Hepatic stellate cell (primary cell): ENCODE data around the gene MRM3.
"Not testable (repeated sequence)": the region's sequence is repeated elsewhere in the genome, so short reads cannot be mapped to it uniquely, and the experiment has no call there.

Source experiments
- DNase-seq: peaks from one replicate; pipeline ENCODE4 v3.0.0; 2011; ENCODE audit warnings: low spot score

Gene MRM3, protein sequence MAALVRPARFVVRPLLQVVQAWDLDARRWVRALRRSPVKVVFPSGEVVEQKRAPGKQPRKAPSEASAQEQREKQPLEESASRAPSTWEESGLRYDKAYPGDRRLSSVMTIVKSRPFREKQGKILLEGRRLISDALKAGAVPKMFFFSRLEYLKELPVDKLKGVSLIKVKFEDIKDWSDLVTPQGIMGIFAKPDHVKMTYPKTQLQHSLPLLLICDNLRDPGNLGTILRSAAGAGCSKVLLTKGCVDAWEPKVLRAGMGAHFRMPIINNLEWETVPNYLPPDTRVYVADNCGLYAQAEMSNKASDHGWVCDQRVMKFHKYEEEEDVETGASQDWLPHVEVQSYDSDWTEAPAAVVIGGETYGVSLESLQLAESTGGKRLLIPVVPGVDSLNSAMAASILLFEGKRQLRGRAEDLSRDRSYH

GRCh38 chr17:781805-782731 is at the start of gene MRM3, which contains the start of gene GLOD4:
MRM3 (plus strand) TSS chr17:782353; CDS start chr17:782379, 26 bp downstream.
GLOD4 (minus strand) TSS chr17:782280; CDS start chr17:782255, 25 bp downstream.
- DNase-seq, result peak; percentile 97

DNA sequence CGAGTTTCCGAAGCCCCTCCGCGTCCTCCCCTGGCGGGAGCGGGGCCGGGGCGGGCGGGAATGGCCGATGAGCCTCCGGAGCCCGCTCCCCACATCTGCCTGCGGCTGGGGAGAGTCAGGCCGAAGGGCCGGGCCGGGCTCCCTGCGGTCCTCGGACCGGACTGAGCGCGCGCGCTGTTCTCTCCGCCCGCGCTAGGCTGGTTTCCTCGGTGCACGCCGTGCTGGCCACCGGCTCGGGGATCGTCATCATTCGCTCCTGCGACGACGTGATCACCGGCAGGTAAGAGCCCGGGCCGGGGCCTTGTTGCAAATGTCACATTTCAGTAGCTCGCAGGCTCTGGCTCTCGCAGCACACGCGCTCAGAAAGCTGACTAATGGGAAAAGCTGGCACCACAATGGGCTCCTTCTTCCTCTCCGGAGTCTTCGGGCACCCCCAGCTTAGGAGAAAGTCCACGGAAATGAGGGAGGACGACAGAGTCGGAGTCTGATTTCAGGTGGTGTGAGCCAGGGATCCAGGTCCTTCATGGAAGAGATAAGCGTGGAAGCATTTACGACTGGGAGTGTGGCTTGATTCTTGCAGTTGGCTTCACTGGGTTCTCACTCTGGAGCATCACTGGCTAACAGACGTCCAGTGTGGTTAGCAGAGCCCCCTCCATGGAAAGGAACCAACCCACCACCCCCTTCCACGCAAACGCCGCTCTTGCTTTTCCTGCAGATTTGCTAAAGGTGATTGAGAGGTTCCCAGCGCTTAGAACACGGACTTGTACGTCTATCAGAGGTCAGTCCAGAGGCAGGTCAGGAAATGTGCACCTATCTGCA is 49.0 kb upstream of the MRM3 start:
- peak; percentile 48 for DNase-seq

GRCh38 chr17:733743-734142 is 48.4 kb upstream of the MRM3 start:
- no peak for DNase-seq

DNA sequence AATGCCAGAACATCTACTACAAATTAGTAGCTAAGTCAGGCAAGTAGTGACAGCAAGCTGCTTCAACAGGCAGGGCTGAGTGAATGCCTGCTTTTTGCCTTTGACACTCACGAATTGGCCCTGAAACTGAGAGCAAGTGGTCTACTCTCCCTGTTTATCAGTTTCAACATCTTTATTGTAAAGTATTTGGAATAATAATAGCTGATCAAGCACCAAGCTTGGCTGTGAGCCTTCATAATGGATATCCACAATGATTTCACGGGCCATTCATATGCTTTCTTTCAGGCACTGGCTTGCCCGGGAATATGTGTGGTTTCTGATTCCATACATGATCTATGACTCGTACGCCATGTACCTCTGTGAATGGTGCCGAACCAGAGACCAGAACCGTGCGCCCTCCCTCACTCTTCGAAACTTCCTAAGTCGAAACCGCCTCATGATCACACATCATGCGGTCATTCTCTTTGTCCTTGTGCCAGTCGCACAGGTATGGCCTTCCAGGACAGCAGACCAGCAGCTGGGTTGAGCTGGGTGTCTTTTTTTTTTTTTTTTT is 44.5 kb upstream of the MRM3 start:
- no peak for DNase-seq

DNA sequence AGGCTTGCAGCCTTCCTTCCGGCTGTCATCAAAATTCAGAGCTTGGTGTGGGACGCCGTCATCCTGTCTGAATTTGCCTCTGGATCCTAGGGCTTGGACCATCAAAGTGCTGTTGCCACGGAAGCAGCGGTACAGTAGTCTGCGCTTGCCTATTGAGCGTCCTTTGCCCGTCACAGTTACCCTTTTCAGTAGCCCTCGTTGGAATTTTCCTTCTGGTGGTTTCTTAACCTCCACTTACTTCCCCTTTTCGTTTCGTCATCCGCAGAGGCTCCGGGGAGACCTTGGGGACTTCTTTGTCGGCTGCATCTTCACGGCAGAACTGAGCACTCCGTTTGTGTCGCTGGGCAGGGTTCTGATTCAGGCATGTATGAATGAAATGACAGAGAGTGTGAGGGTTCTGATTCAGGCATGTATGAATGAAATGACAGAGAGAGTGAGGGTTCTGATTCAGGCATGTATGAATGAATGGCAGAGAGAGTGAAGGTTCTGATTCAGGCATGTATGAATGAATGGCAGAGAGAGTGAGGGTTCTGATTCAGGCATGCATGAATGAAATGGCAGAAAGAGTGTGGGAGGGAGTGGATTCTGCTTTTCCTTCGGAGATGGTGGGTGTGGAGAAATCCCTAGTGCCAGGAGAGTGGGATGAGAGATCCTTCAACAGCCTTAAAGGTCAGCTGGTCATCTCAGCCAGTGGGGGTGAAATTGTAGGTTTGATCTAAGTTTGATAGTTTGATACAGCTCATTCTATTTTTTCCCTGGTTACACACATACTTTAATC is 41.7 kb upstream of the MRM3 start:
- no peak for DNase-seq

GRCh38 chr17:742147-742793 is 39.9 kb upstream of the MRM3 start:
- no peak for DNase-seq

- no peak for DNase-seq
Measured at GRCh38 chr17:743139-743538, 39.0 kb upstream of the MRM3 start.

- no peak for DNase-seq
Measured at GRCh38 chr17:744937-745336, 37.2 kb upstream of the MRM3 start.

GRCh38 chr17:745406-745805 is 36.7 kb upstream of the MRM3 start:
- no peak for DNase-seq

GRCh38 chr17:746181-746580 is 36.0 kb upstream of the MRM3 start:
- DNase-seq, result no peak

- no peak for DNase-seq
Measured at GRCh38 chr17:746783-747629, 35.1 kb upstream of the MRM3 start.

- DNase-seq, result not testable (repeated sequence)
Measured at GRCh38 chr17:748604-749003, 33.5 kb upstream of the MRM3 start.

- DNase-seq, result not testable (repeated sequence)
Measured at GRCh38 chr17:749359-749758, 32.8 kb upstream of the MRM3 start.

DNA sequence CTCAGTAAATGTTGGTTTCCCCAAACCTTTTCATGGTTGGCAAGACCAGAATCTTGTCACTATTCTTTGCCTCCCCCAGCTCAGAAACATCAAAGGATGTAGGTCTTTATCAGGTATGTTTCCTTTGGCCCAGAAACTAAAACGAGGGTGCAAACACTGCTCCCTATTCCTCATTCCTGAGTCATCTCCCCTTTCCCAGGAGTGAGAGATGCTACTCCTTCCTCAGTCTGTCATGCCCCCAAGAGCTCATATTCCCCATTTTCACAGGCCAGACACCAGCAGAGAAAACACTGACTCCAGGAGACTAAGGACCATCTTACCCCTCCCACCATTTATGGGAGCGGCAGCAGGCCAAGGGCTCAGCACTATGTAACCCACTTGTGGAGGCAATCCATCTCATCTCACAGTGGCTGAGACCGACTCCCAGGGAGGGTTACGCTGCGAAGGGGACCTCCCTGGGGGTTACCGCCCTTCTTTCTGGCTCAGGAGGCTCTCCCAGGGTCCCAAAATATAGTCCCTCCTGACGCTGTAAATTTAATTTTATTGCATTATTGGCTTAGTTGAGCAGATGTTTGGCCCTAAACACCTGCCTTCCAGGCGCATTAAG is 31.6 kb upstream of the MRM3 start:
- DNase-seq, result no peak

- DNase-seq, result peak; percentile 58
Measured at GRCh38 chr17:751269-752001, 30.7 kb upstream of the MRM3 start.

DNA sequence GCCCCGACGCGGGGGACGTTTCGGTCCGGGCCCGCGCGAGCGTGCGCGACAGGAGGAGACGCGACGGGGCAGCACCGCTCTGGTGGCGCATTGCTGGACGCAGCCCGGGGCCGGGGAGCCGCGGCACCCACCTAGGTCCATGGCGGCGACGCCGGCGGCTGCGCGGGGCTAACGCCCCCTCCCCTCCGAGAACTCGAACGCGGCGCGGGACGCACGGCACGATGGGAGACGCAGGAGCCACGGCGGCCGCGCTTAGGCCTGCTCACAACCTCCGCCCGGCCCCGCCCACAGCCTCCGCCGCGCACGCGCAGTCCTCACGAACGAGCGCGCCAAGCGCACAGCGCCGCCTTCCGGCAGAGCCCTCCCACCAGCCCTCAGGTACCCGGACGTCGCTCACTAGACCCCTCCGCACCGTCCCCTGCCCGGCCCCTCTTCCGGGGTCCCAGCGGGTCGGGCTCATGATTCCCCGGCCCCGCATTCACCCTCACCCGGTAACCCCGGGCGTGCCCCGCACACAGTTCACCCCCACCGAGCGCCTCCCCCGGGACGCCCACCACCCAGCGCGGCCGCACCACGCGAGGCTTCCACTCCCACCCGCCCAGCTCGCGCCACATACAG is 30.0 kb upstream of the MRM3 start, which contains the start of gene GEMIN4:
GEMIN4 (minus strand) TSS at position 263 of the 618 bp plus-strand sequence; CDS start at position 141, 122 bp downstream.
- peak; percentile 95 for DNase-seq

GRCh38 chr17:752620-753219 is 29.4 kb upstream of the MRM3 start:
- DNase-seq, result peak; percentile 55
